Measurements from ENCODE around the gene KPNA6. TPM values are rescaled to one million over a fixed set of nuclear protein-coding genes. Genes with fewer than 3 reads are reported as not detected.

KPNA6 gene
- total RNA-seq, 4 donors from 2014 or later = 26.9 to 69.9 (median 38.5) TPM

DNA sequence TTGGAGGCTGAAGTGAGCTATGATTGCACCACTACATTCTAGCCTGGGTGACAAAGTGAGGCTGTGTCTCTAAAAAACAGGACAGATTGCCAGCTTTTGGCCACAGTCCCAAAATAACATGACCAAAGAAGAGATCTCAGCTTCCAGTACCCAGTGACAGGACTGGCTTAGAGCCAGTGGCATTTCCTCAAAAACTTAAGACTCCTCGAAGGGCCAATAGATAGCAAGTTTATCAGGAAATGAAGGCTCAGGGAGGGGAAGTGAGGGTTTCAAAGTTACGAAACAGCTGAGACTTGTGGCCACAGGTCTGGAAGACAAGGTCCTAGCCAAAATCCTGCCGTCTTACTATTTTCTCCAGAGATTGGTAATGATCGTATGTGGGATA, 41.4 kb upstream of the KPNA6 start:
- peak in 1 of 2 donors; percentile 80 for DNase-seq
- intact Hi-C loops (cut with DNase I; ENCODE audit: low total_unique reads) = no loop called here

DNA sequence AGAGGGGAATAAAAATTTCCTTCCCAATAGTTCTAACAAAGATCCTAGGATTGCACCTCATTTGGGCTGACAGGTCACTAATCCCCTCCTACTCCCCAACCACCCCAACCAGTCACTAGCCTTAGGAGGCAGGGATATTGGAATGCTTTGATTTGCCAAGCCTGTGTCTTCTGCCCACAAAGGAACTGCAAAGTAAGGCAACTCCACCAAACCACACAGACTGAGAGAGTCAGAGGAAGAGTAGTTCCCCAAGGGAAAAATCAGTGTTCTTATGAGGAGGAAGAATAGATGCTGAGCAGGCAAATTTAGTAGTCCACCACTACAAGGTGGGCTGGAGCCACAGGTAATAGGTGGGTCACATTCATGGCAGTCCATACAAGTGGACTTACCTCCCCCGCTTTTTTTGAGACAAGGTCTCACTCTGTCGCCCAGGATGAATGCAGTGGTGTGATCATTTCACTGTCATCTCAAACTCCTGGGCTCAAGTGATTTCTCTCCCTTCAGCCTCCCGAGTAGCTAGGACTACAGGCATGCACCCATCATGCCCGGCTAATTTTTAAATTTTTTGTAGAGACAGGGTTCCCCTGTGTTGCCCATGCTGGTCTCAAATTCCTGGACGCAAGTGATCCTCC, 38.8 kb upstream of the KPNA6 start:
- intact Hi-C loops (cut with DNase I; ENCODE audit: low total_unique reads) = no loop called here
- no peak for TF ChIP-seq POLR2A (IDR thresholded peaks at IDR 0.05)
- TF ChIP-seq, protein P1, sequence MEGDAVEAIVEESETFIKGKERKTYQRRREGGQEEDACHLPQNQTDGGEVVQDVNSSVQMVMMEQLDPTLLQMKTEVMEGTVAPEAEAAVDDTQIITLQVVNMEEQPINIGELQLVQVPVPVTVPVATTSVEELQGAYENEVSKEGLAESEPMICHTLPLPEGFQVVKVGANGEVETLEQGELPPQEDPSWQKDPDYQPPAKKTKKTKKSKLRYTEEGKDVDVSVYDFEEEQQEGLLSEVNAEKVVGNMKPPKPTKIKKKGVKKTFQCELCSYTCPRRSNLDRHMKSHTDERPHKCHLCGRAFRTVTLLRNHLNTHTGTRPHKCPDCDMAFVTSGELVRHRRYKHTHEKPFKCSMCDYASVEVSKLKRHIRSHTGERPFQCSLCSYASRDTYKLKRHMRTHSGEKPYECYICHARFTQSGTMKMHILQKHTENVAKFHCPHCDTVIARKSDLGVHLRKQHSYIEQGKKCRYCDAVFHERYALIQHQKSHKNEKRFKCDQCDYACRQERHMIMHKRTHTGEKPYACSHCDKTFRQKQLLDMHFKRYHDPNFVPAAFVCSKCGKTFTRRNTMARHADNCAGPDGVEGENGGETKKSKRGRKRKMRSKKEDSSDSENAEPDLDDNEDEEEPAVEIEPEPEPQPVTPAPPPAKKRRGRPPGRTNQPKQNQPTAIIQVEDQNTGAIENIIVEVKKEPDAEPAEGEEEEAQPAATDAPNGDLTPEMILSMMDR (IDR thresholded peaks at IDR 0.05) = no peak
- no peak for DNase-seq
- no peaks in the 10 kb centered on the region for H3K4me1 ChIP-seq
- H3K4me3 ChIP-seq = no peak overlapping the region
- no peaks in the 10 kb centered on the region for H3K9me3 ChIP-seq
- no peak overlapping the region for H3K27ac ChIP-seq
- H3K27me3 ChIP-seq = no peaks in the 10 kb centered on the region
- no peaks in the 10 kb centered on the region for H3K36me3 ChIP-seq

More for the DNA sequence above, 41.4 kb upstream of the KPNA6 start:
- H3K27me3 ChIP-seq = no peaks in the 10 kb centered on the region
- no peak overlapping the region for H3K4me3 ChIP-seq
- peak overlapping the region; percentile 23 to 43 for H3K27ac ChIP-seq
- H3K36me3 ChIP-seq = no peaks in the 10 kb centered on the region
- no peak for TF ChIP-seq POLR2A (IDR thresholded peaks at IDR 0.05)
- TF ChIP-seq, protein P1 (IDR thresholded peaks at IDR 0.05) = no peak
- H3K4me1 ChIP-seq = peaks cover 0 to 4% of the 10 kb centered on the region in 2 donors
- H3K9me3 ChIP-seq = no peaks in the 10 kb centered on the region

DNA sequence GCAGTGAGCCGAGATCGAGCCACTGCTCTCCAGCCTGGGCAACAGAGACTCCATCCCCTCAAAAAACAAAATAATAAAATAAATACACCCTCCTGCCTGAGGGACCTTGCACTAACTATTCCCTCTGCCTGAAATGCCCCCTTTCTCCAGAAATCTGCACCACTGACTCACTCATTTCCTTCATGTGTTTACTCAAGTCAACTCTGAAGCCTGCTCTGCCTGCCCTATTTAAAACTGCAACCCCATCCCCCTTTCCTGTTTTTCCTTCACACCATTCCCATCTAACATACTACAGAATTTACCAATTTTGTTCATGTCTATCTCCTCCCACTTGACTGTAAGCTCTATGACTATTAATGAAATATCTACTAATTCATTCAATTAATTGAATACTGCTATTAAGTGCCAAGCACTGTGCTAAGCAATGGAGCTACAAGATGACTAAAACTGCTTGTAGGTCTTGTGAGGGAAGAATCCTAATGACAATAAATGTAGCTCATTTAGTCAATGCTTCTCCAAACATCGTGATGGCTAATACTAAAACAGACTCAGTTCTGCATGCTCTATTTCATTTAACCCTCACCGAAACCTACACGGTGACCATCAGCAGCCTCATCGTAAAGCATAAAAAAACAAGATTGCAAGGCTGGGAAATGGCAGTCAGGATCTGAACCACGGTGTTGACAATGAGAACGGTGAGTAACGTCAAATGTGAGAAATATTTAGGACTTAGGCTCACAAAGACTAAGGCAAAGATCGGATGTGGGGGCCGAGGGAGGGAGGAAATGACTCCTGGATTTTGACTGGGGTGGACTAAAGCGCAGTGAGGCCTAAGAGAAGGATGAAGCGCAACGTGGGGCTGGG, 35.9 kb upstream of the KPNA6 start:
- H3K36me3 ChIP-seq = no peaks in the 10 kb centered on the region
- intact Hi-C loops (cut with DNase I; ENCODE audit: low total_unique reads) = no loop called here

DNA sequence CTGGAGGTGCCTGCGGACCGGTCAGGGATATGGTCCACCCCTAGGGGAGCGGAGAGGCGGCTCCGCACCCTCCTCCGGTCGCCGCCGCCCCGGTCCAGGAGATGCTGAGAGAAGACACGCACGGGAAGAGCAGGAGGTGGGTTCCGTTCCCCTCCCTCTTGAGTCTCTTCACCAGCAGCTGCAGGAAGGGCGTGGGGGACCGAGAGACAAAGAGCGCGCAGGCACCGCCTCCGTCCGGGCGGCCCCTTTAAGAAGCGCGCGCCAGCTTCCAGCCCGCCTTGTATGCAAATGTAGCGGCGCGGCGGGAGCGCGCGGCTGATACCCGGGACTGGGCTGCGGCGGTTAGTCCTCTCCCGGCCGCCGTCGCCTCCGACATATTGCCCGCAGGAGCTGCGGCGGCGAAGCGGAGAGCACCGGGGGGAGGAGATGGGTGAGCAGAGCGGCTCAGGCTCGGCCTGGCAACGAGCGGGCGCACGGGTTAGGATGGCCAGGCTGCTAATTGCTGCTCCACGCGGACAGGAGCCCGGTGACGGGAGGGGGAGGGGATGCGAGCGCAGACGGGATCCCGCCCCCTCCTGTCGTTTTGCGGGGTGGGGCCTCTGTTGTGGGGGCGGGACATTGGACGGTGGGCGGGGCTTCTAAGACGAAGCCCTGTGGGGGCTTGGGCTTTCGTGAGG, 35.1 kb upstream of the KPNA6 start, which contains the start of gene TMEM39B:
Gene TMEM39B (plus strand): TSS at position 318 of the 677 bp plus-strand sequence. CDS start 109 bp downstream, at position 427.
- peak; percentile 52 to 63 for TF ChIP-seq POLR2A (IDR thresholded peaks at IDR 0.05)
- TF ChIP-seq, protein P1 (IDR thresholded peaks at IDR 0.05) = peak in 3 of 4 experiments; percentile 9 to 28 (median 27)
- no peaks in the 10 kb centered on the region for H3K27me3 ChIP-seq
- peak within 1 kb of the TSS; percentile 86 to 98 for H3K4me3 ChIP-seq
- peak within 1 kb of the TSS; percentile 97 for H3K27ac ChIP-seq
- H3K36me3 ChIP-seq = no peaks in the 10 kb centered on the region
- DNase-seq = peak; percentile 93 to 95
- intact Hi-C loops (cut with DNase I; ENCODE audit: low total_unique reads) = no loop called here
- H3K4me1 ChIP-seq = no peaks in the 10 kb centered on the region
- H3K9me3 ChIP-seq = no peaks in the 10 kb centered on the region

More for the DNA sequence above, 35.9 kb upstream of the KPNA6 start:
- no peak for TF ChIP-seq POLR2A (IDR thresholded peaks at IDR 0.05)
- TF ChIP-seq, protein P1 (IDR thresholded peaks at IDR 0.05) = no peak
- Histone ChIP-seq H3K27ac (peak overlapping the region; percentile 97), H3K4me1 (no peaks in the 10 kb centered on the region), H3K27me3 (no peaks in the 10 kb centered on the region), H3K9me3 (no peaks in the 10 kb centered on the region), H3K4me3 (peak overlapping the region; percentile 86 to 98)
- no peak for DNase-seq

All from uterus (tissue), 4 donors.